Small intestine (tissue), 7 donors: ENCODE measurements around the gene CIT. TPM values are rescaled to one million over a fixed set of nuclear protein-coding genes. Genes with fewer than 3 reads are reported as not detected.

Source experiments
- DNase-seq, 2 donors: peaks; one replicate each; pipeline versions ENCODE4 v3.0.0 to v3.0.0-alpha.2; 2013
- FAIRE-seq: peaks from 2 replicates; lab custom pipeline; 2012; peaks lifted over from hg19 to GRCh38; lab: Jason Lieb, UNC
- H3K27ac ChIP-seq, 3 donors: one replicate each; pipeline ENCODE4 v1.5.1; 2013; ENCODE audit warnings: low read length in 2 of 3, mild to moderate bottlenecking in 2 of 3, control low read depth in 1 of 3, inconsistent platforms in 1 of 3, low read depth in 1 of 3, moderate library complexity in 1 of 3
- H3K27me3 ChIP-seq, 3 donors: one replicate each; pipeline ENCODE4 v1.6.1; 2013; ENCODE audit warnings: low read length in 3 of 3, inconsistent platforms in 1 of 3; ENCODE audit not compliant: control insufficient read depth in 3 of 3, insufficient read depth in 3 of 3
- H3K36me3 ChIP-seq, 3 donors: one replicate each; pipeline ENCODE4 v1.6.1; 2013; ENCODE audit warnings: low read length in 3 of 3, inconsistent platforms in 1 of 3, low read depth in 1 of 3, mild to moderate bottlenecking in 1 of 3, moderate library complexity in 1 of 3; ENCODE audit not compliant: control insufficient read depth in 3 of 3, insufficient read depth in 2 of 3
- H3K4me1 ChIP-seq, 3 donors: one replicate each; pipeline ENCODE4 v1.6.1; 2013; ENCODE audit warnings: low read length in 2 of 3, inconsistent platforms in 1 of 3, low read depth in 1 of 3, mild to moderate bottlenecking in 1 of 3, moderate library complexity in 1 of 3; ENCODE audit not compliant: control insufficient read depth in 3 of 3, insufficient read depth in 2 of 3
- H3K4me3 ChIP-seq, 3 donors: one replicate each; pipeline ENCODE4 v1.5.1; 2013; ENCODE audit warnings: low read length in 3 of 3, control low read depth in 1 of 3, inconsistent platforms in 1 of 3, low read depth in 1 of 3, mild to moderate bottlenecking in 1 of 3, moderate library complexity in 1 of 3
- H3K9me3 ChIP-seq, 2 donors: one replicate each; pipeline ENCODE4 v1.6.1; 2013; ENCODE audit warnings: low read depth in 1 of 2, low read length in 1 of 2; ENCODE audit not compliant: control insufficient read depth in 2 of 2, insufficient read depth in 1 of 2
- WGBS, 3 donors: extraction: QIAGEN DNeasy Blood & Tissue Kit; methylation state at CpG; one replicate each; pipeline ENCODE4 v1.1.7; 2013; 5-methylcytosine and 5-hydroxymethylcytosine counted together
- polyA plus RNA-seq, 4 donors: library from polyadenylated mRNA; stranded (reverse) in 3 of 4; unstranded in 1 of 4; fragments of 200-250 nt in 3 of 4; fragments of 120-200 nt in 1 of 4; gene quantifications; one replicate each; pipeline versions ENCODE4 v1.2.1 to v1.2.3, GENCODE V29; 2013
- donor health status: healthy with polysubstance abuse.
- donor health status: control.
- donor health status: control.
- donor health status: Bipolar disorder and iron deficiency.
- donor health status: healthy.

Gene CIT
- polyA plus RNA-seq, 4 donors = 0.22 to 6.5 (median 4.6) TPM

DNA sequence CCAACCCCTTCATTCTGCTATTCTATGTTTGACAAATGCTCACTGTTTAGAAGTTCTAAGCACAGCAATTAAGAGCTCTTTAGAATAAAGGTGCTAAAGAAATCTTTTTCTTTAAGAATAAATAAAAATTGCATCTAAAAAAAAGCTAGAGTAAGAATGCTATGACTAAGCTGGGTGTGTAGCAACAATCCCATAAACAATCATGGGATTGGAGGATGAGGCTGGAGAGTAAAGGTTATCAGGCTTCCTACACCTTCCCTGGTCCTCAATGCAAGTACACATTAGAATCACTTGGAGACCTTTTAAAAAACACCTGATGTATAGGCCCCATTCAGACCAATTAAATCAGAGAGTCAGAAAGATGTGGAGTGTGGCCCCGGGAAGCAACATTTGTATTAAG is 88.3 kb downstream of the CIT start:
- 95 to 100% (median 97%) methylated on average over 1 of the region's 1 CpG for WGBS, 3 donors
- peaks cover 0 to 6% of the 10 kb centered on the region in 2 donors for H3K9me3 ChIP-seq
- H3K27ac ChIP-seq = no peak overlapping the region
- no peak overlapping the region for H3K4me3 ChIP-seq
- no peaks in the 10 kb centered on the region for H3K27me3 ChIP-seq
- H3K4me1 ChIP-seq = no peaks in the 10 kb centered on the region
- peaks cover 0 to 10% (median 0%) of the 10 kb centered on the region in 3 donors for H3K36me3 ChIP-seq
- DNase-seq (peak; percentile 8 to 29), FAIRE-seq (no peak)

DNA sequence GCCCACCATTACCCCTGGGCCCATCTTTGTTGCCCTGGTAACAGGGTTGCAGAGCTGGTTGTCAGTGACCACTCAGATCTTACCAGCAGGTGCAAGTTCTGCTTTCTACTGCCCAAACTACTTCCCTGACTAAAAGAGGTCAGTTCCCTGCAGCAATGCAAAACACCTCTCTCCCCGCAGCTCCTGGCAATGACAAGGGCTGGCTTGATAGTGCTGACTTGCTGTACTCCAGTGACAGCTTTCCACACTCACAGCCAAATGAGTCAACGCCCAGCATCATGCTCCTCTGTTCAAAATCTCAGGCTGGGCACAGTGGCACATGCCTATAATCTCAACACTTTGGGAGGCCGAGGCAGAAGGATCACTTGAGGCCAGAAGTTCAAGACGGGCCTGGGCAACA is 90.6 kb downstream of the CIT start:
- 92 to 99% (median 94%) methylated on average over 4 of the region's 4 CpGs for WGBS, 3 donors
- no peak overlapping the region for H3K27ac ChIP-seq
- DNase-seq (no peak), FAIRE-seq (no peak)
- H3K36me3 ChIP-seq = peaks cover 0 to 19% (median 0%) of the 10 kb centered on the region in 3 donors
- no peaks in the 10 kb centered on the region for H3K27me3 ChIP-seq
- H3K4me3 ChIP-seq = no peak overlapping the region
- H3K9me3 ChIP-seq = peaks cover 0 to 6% of the 10 kb centered on the region in 2 donors
- H3K4me1 ChIP-seq = no peaks in the 10 kb centered on the region

DNA sequence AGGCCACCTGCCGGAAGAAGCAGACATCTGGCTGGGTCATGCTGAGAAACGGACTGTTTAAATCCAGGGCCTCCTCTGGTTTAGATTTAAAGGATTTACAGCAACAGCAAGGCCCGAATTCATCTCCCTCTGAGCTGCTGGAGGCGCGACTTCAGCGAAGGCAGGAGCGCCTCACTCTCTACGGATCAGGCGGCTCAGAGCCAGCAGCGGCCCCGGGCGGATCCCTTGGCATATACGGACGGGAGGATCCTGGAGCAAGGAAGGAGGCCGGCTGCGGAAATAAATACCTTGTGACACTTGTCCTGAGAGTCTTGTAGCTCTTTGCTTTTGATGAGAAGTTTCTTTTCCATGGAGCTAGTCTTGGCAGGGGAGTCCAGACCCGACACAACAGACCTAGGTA is 92.4 kb downstream of the CIT start:
- no peak overlapping the region for H3K27ac ChIP-seq
- H3K36me3 ChIP-seq = peaks cover 0 to 16% (median 0%) of the 10 kb centered on the region in 3 donors
- FAIRE-seq (no peak), DNase-seq (no peak)
- H3K27me3 ChIP-seq = no peaks in the 10 kb centered on the region
- H3K4me1 ChIP-seq = no peaks in the 10 kb centered on the region
- peaks cover 0 to 6% of the 10 kb centered on the region in 2 donors for H3K9me3 ChIP-seq
- 98 to 99% (median 98%) methylated on average over 17 of the region's 17 CpGs for WGBS, 3 donors
- H3K4me3 ChIP-seq = no peak overlapping the region

DNA sequence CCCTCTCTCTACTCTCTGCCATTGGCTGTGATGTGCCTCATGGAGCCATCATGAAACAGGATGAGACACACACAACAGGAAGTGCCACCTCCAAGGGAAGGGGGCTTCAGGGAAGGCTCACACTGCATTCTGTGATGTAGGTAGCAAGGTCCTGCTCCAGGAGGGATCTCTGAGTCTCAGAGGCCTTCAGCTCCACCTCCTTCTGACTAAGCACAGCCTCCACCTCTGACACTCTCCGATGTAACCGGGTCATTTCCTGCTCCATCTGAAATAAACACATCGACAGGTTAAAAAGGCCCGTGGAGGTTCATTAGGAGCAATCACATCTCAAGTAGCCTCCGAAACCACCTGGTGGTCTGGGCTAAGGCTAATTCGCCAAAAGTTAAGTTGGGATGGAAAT is 93.3 kb downstream of the CIT start:
- Histone ChIP-seq H3K9me3 (peaks cover 0 to 6% of the 10 kb centered on the region in 2 donors), H3K27me3 (no peaks in the 10 kb centered on the region), H3K36me3 (peaks cover 0 to 16% (median 0%) of the 10 kb centered on the region in 3 donors), H3K4me3 (no peak overlapping the region), H3K4me1 (no peaks in the 10 kb centered on the region), H3K27ac (no peak overlapping the region)
- DNase-seq = no peak
- FAIRE-seq = no peak
- 87 to 98% (median 95%) methylated on average over 6 of the region's 6 CpGs for WGBS, 3 donors

DNA sequence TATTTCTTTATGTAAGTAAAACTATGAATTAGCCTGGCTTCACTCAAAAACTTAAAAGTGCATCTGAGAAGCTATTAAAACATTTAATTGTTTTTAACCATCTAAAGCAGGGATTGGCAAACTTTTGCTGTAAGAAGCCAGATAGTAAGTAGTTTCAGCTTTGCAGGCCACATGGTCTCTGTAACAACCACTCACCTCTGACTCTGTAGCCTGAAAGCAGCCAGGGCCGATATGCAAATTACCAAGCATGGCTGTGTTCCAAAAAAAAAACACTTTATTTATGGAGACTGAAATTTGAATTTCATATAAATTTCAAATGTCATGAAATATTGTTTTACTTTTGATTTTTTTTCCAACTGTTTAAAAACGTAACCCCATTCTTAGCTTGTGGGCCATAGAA is 95.3 kb downstream of the CIT start:
- H3K9me3 ChIP-seq = peaks cover 0 to 6% of the 10 kb centered on the region in 2 donors
- no peak for FAIRE-seq
- H3K4me1 ChIP-seq = no peaks in the 10 kb centered on the region
- no peaks in the 10 kb centered on the region for H3K27me3 ChIP-seq
- no peak overlapping the region for H3K27ac ChIP-seq
- DNase-seq = no peak
- WGBS, 3 donors = 87 to 97% (median 95%) methylated on average over 2 of the region's 2 CpGs
- H3K4me3 ChIP-seq = no peak overlapping the region
- peaks cover 0 to 16% (median 0%) of the 10 kb centered on the region in 3 donors for H3K36me3 ChIP-seq

DNA sequence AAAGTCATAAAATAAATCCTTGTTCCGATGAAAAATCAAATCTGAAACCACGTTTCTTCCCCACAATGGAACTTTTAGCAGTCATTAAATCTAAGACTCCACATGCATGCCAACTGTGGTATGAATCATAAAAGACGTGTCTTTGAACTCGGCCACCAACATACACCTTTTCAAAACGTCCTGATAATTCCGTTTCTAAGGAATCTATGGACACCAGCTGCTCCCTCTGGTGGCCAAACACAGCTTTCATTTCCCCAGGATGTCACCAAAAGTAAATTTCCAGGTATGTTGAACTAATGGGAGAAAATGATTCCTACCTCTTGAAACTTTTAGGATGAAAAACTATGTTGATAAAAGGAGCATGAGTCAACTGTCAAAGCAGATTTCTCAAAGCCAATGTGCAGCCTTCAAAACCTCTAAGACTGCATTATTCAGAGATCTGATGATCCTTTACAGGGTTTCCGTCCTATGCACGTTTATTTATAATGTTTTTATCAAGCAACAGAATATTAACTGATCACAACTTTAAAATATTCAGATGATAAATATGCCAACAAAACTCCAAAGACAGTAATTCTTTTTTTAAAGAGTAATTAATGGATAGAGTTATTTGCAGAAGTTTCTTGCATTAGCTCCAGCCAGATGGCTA is 96.2 kb downstream of the CIT start:
- no peak for FAIRE-seq
- WGBS, 3 donors = 29 to 36% (median 34%) methylated on average over 8 of the region's 8 CpGs
- Histone ChIP-seq H3K9me3 (peaks cover 0 to 6% of the 10 kb centered on the region in 2 donors), H3K4me1 (no peaks in the 10 kb centered on the region), H3K27ac (no peak overlapping the region), H3K36me3 (peaks cover 0 to 16% (median 0%) of the 10 kb centered on the region in 3 donors), H3K4me3 (no peak overlapping the region), H3K27me3 (no peaks in the 10 kb centered on the region)
- peak; percentile 76 to 82 for DNase-seq

DNA sequence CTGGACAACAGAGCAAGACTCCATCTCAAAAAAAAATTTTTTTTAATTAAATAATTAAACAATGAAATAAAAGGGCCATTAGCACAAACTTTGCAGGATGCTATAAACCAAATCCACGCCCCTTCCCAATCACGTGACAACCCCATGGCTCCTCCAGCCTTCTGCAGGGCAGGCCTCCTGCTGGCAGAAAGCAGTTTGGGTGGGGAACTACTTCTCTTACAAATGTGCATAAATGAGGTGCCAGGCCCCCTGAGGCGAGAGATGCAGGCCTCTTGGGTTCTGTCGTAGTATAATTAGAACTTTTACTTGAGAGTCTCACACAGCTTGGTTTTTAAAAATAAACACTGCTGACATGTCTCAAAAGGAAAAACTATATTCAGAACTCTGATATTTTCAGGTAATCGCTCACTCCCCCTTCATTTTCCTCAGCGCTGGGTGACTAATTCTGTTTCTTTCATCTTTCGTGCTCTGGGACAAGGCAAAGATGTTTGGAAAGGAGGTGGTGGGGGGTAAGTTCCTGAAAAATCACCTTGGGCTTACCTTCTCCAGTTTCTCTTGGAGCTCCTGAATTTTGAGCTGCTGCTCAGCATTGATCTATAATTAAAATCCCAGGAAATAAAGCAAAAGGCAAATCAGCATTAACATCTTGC is 101.7 kb downstream of the CIT start:
- Histone ChIP-seq H3K4me3 (no peak overlapping the region), H3K27ac (no peak overlapping the region), H3K4me1 (no peaks in the 10 kb centered on the region), H3K9me3 (no peaks in the 10 kb centered on the region), H3K27me3 (no peaks in the 10 kb centered on the region), H3K36me3 (peaks cover 0 to 8% (median 2%) of the 10 kb centered on the region in 3 donors)
- FAIRE-seq (no peak), DNase-seq (no peak)
- WGBS, 3 donors = 91 to 97% (median 95%) methylated on average over 7 of the region's 7 CpGs

DNA sequence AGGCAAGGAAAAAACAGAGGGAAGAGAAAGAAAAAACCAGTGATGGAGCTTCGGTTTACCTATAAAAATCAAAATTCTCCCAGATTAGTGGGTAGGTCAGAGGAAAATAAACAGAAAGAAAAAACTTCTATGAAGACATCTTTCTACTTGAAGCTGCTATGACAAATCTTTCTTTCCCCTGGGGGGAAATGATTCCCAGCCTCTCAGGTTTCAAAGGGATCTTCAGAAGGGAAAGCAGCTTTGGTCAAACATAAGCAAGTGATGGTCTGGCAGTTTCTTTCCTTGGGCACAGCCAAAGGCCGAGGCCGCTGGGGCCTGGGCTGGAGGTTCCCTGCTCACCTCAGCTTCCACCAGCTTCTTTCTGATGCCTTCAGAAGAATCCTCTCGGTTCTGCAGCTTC is 104.7 kb downstream of the CIT start:
- no peak for DNase-seq

More for the DNA sequence above, 104.7 kb downstream of the CIT start:
- Histone ChIP-seq H3K4me1 (no peaks in the 10 kb centered on the region), H3K36me3 (peaks cover 0 to 10% (median 2%) of the 10 kb centered on the region in 3 donors), H3K27ac (no peak overlapping the region), H3K9me3 (no peaks in the 10 kb centered on the region), H3K27me3 (no peaks in the 10 kb centered on the region), H3K4me3 (no peak overlapping the region)
- no peak for FAIRE-seq
- WGBS, 3 donors = 93 to 98% (median 96%) methylated on average over 4 of the region's 4 CpGs
